Right lobe of liver (tissue), 6 donors: ENCODE data around the gene SPAAR. TPM values are rescaled to one million over a fixed set of nuclear protein-coding genes. Genes with fewer than 3 reads are reported as not detected.
"Not testable (repeated sequence)": the region's sequence is repeated elsewhere in the genome, so short reads cannot be mapped to it uniquely, and the experiment has no call there.

Source experiments
- ATAC-seq, 4 donors: fragments of 200-7000 bp; cut with Tn5 transposase; one replicate each; pipeline ENCODE4 v1.9.1; 2020; ENCODE audit warnings: mild to moderate bottlenecking in 4 of 4, moderate library complexity in 4 of 4
- DNase-seq, 3 donors: peaks; one replicate each; pipeline ENCODE4 v3.0.0-alpha.2; 2020
- H3K27ac ChIP-seq, 3 donors: fragments of 200-600 bp; one replicate each; pipeline ENCODE4 v1.8.0; 2022
- H3K27me3 ChIP-seq, 2 donors: fragments of 200-600 bp; one replicate each; pipeline ENCODE4 v1.8.0; 2022
- H3K36me3 ChIP-seq, 4 donors: fragments of 200-600 bp; sonication (generic) in 1 of 4; one replicate each; pipeline versions ENCODE4 v1.5.1 to v1.8.0; 2017 to 2022; ENCODE audit warnings: control low read depth in 1 of 4
- H3K4me1 ChIP-seq, 4 donors: fragments of 200-600 bp; sonication (generic) in 1 of 4; one replicate each; pipeline versions ENCODE4 v1.5.1 to v1.8.0; 2017 to 2022; ENCODE audit warnings: control low read depth in 1 of 4
- H3K4me3 ChIP-seq, 3 donors: fragments of 200-600 bp; one replicate each; pipeline ENCODE4 v1.8.0; 2022
- H3K9me3 ChIP-seq, 4 donors: fragments of 200-600 bp; sonication (generic) in 1 of 4; one replicate each; pipeline versions ENCODE4 v1.5.1 to v1.8.0; 2017 to 2022; ENCODE audit warnings: control low read depth in 1 of 4
- POLR2A ChIP-seq: fragments of 450-650 bp; IDR thresholded peaks from one replicate; pipeline ENCODE4 v1.6.1; 2017; ENCODE audit warnings: antibody characterized with exemption, mild to moderate bottlenecking
- WGBS: methylation state at CpG from one replicate; pipeline ENCODE4 v1.1.6; 2018; ENCODE audit warnings: low coverage, low lambda C conversion rate; ENCODE audit not compliant: insufficient coverage; ENCODE audit errors: missing lambda C conversion rate; 5-methylcytosine and 5-hydroxymethylcytosine counted together
- intact Hi-C, 2 donors: fragments of 100-400 bp; cut with DNase I; formaldehyde crosslinking; loops; one replicate each; pipeline versions ENCODE4 v1.11.2 to v1.14.1; 2022
- total RNA-seq, 6 experiments: library from RNA; depleted of rRNA in 2 of 6; stranded (reverse); fragments of >200 nt in 2 of 6; fragmentation: NEBNext Ultra II Directional in 3 of 6; extraction: Animal tissue kit (Norgen Biotek cat#: 25700) in 3 of 6; gene quantifications; one replicate each; pipeline versions ENCODE4 v1.1.0 to v1.2.4, GENCODE V29; 2016 to 2023
- TF ChIP-seq, protein P1 (sequence below), 4 donors: fragments of 200-600 bp in 3 of 4; fragments of 450-650 bp in 1 of 4; IDR thresholded peaks; one replicate each; pipeline versions ENCODE4 v1.5.1 to v1.8.0; 2016 to 2022; ENCODE audit warnings: antibody characterized with exemption in 4 of 4, mild to moderate bottlenecking in 2 of 4
- donor health status: DM: no; HTN: yes; CAD: no.
- donor health status: DM: no; HTN: no; CAD: no.
- donor health status: DM: no; HTN: no; CAD: no.
- donor health status: DM: no; HTN: yes; CAD: no.
- donor health status: DM: no; HTN: yes; CAD: no.

The SPAAR gene
- total RNA-seq, 6 experiments from 2014 or later = 0.37 to 1.4 (median 0.84) TPM

DNA sequence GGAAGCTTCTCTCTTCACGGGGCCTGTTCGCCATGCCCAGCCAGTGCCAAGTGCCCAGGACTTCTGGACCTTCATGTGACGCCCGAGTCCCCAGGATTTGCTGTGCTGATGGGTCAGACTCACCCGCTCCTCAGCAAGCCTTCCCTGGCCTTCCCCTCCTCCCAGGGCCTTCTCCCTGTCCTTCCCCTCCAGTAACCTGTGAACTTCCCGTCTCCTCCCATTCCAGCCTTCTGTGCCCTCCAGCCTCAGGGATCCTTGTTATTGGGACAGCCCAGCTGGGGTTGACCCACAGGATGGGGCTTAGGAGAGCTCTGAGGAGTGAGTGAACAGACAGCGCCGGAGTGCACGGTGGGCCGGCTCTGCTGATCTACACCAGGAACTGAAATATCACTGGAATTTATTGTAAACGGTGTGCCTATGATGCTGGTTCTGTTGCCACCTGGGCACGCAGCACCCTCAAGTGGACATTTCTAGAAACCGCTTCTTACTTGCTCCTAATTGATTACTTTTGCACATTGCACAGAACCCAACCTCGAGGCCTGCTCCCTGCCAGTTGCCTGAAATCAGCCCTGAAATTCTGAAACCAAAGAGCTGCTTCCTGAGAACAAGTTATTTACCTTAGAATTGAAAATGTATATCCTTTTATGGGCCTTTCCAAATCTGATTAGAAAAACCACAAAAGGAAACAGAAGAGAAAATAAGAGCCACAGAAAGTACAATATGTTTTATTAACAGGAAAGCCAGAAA, 1.5 kb downstream of the SPAAR start:
- TF ChIP-seq, protein P1, sequence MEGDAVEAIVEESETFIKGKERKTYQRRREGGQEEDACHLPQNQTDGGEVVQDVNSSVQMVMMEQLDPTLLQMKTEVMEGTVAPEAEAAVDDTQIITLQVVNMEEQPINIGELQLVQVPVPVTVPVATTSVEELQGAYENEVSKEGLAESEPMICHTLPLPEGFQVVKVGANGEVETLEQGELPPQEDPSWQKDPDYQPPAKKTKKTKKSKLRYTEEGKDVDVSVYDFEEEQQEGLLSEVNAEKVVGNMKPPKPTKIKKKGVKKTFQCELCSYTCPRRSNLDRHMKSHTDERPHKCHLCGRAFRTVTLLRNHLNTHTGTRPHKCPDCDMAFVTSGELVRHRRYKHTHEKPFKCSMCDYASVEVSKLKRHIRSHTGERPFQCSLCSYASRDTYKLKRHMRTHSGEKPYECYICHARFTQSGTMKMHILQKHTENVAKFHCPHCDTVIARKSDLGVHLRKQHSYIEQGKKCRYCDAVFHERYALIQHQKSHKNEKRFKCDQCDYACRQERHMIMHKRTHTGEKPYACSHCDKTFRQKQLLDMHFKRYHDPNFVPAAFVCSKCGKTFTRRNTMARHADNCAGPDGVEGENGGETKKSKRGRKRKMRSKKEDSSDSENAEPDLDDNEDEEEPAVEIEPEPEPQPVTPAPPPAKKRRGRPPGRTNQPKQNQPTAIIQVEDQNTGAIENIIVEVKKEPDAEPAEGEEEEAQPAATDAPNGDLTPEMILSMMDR (IDR thresholded peaks at IDR 0.05) = peak; percentile 49 to 67 (median 59)
- no peak for TF ChIP-seq POLR2A

DNA sequence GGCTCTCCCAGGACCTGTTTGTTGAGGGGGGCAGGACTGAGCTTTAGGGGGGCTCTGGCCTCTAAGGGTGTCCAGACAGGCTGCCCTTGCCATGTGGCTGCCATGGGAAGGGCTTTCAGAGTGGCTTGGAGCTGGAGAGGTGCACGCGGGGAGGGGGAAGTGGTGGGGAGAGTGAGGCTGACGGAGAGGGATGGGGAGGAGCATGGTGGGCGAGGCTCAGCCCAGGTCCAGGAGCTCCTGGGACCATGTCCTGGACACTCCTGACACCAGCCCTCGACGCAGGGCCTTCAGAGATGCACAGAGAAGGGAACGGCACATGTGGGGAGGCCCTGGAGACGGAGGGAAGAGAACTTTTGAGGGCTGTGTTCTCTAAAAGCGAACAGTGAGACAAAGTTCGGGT, 2.4 kb downstream of the SPAAR start:
- intact Hi-C loops = no loop called here
- TF ChIP-seq, protein P1 (IDR thresholded peaks at IDR 0.05) = no peak
- no peak for TF ChIP-seq POLR2A
- Histone ChIP-seq H3K4me3 (no peak overlapping the region), H3K27ac (peak overlapping the region in 2 of 3 donors; percentile 45 to 62), H3K9me3 (no peaks in the 10 kb centered on the region), H3K36me3 (no peaks in the 10 kb centered on the region), H3K27me3 (no peaks in the 10 kb centered on the region), H3K4me1 (peaks cover 0 to 53% (median 13%) of the 10 kb centered on the region in 4 donors)
- no peak for DNase-seq
- WGBS = 68% methylated on average over 5 of the region's 10 CpGs
- no peak for ATAC-seq

More for the DNA sequence above, 1.5 kb downstream of the SPAAR start:
- 33% methylated on average over 6 of the region's 14 CpGs for WGBS
- no peaks in the 10 kb centered on the region for H3K36me3 ChIP-seq
- no peaks in the 10 kb centered on the region for H3K27me3 ChIP-seq
- peaks cover 0 to 54% (median 15%) of the 10 kb centered on the region in 4 donors for H3K4me1 ChIP-seq
- ATAC-seq = peak; percentile 37 to 61 (median 54)
- H3K9me3 ChIP-seq = no peaks in the 10 kb centered on the region
- no peak overlapping the region for H3K4me3 ChIP-seq
- H3K27ac ChIP-seq = peak overlapping the region in 2 of 3 donors; percentile 45 to 62
- DNase-seq = peak in 1 of 3 donors; percentile 68
- intact Hi-C loops = no loop called here

DNA sequence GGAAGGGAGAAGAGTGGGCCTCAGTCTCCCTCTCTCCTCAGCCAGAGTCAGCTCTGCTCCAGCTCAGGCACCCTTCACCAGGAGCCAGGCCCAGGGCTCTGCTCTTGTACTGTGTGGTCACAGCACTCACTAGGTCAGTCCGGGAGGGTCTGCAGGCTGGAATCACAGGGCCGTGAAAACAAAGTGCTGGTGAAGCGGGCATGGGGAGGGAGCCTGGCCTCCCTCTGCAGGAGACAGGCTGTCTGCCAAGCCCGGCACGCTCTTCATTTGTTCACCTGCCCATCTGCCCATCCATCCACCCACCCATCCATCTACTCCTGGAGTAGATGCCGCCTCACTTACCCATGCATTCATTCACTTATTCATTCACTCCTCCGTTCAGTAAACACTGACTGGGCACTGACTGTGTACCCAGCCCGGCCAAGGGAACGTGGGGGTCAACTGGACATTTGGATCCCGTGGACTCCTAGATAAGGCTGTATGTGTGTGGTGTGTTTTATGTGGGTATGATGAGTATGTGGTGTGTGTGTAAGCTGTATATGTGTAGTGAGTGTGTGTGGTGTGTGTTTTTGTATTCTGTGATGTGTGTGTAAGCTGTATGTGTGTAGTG, 3.6 kb downstream of the SPAAR start:
- Histone ChIP-seq H3K27me3 (no peaks in the 10 kb centered on the region), H3K27ac (no peak overlapping the region), H3K9me3 (no peaks in the 10 kb centered on the region), H3K4me3 (no peak overlapping the region), H3K4me1 (peaks cover 0 to 47% (median 4%) of the 10 kb centered on the region in 4 donors), H3K36me3 (no peaks in the 10 kb centered on the region)
- ATAC-seq = peak; percentile 23 to 58 (median 30)
- DNase-seq = peak in 1 of 3 donors; percentile 75
- 40% methylated on average over 5 of the region's 10 CpGs for WGBS
- intact Hi-C loops = no loop called here
- TF ChIP-seq POLR2A = no peak
- TF ChIP-seq, protein P1 (IDR thresholded peaks at IDR 0.05) = no peak

DNA sequence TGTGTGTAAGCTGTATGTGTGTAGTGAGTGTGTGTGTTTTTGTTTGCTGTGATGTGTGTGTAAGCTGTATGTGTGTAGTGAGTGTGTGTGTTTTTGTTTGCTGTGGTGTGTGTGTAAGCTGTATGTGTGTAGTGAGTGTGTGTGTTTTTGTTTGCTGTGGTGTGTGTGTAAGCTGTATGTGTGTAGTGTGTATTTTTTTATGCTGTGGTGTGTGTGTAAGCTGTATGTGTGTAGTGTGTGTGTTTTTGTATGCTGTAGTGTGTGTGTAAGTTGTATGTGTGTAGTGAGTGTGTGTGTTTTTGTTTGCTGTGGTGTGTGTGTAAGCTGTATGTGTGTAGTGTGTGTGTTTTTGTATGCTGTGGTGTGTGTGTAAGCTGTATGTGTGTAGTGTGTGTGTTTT, 4.1 kb downstream of the SPAAR start:
- H3K36me3 ChIP-seq, H3K27ac ChIP-seq, intact Hi-C loops, H3K27me3 ChIP-seq, DNase-seq, H3K9me3 ChIP-seq, ATAC-seq, H3K4me3 ChIP-seq: not testable (repeated sequence)
- H3K4me1 ChIP-seq = peaks cover 0 to 44% (median 3%) of the 10 kb centered on the region in 4 donors

DNA sequence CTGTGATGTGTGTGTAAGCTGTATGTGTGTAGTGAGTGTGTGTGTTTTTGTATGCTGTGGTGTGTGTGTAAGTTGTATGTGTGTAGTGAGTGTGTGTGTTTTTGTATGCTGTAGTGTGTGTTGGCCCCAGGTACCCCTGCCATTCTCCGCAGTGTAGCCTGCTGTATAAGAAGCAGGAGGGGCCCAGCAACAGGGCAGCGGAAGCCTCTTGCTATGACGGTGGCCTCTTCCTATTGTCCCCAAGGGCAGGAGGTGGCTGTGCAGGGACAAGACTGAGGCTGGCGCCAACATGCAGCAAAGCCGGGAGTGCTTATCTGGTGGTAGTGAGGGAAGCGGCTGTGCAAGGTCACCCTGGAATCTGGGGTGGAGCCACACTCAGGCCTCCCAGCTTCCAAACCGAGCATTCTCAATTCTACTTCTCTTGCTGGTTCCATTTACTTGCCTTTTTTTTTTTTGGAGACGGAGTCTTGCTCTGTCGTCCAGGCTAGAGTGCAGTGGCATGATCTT, 5.1 kb downstream of the SPAAR start:
- Histone ChIP-seq H3K36me3 (no peaks in the 10 kb centered on the region), H3K4me1 (peaks cover 0 to 35% (median 3%) of the 10 kb centered on the region in 4 donors), H3K9me3 (no peaks in the 10 kb centered on the region), H3K27me3 (no peaks in the 10 kb centered on the region), H3K27ac (peak overlapping the region in 1 of 3 donors; percentile 50), H3K4me3 (no peak overlapping the region)
- WGBS = 23% methylated on average over 6 of the region's 9 CpGs
- ATAC-seq (peak; percentile 81 to 86 (median 84)), DNase-seq (peak; percentile 76 to 88 (median 80))
- TF ChIP-seq POLR2A = no peak
- TF ChIP-seq, protein P1 (IDR thresholded peaks at IDR 0.05) = no peak
- intact Hi-C loops = no loop called here
